Astrocyte (in vitro differentiated cells and primary cell): ENCODE measurements around the gene ATXN10. TPM values are rescaled to one million over a fixed set of nuclear protein-coding genes. Genes with fewer than 3 reads are reported as not detected.

Experiments used
- DNase-seq: peaks from one replicate; pipeline ENCODE4 v3.0.0-alpha.2; 2010; ENCODE audit warnings: low read depth
- FAIRE-seq: peaks from 2 replicates; lab custom pipeline; 2011; peaks lifted over from hg19 to GRCh38; lab: Jason Lieb, UNC
- H2AFZ ChIP-seq: 2 replicates; pipeline ENCODE4 v1.6.0; 2012; ENCODE audit warnings: low read depth, low read length, inconsistent platforms
- H3K27ac ChIP-seq: 2 replicates; pipeline ENCODE4 v1.5.1; 2011; ENCODE audit warnings: low read depth, low read length, inconsistent platforms
- H3K27me3 ChIP-seq: 2 replicates; pipeline ENCODE4 v1.6.0; 2011; ENCODE audit warnings: low read length, inconsistent platforms; ENCODE audit not compliant: insufficient read depth
- H3K36me3 ChIP-seq: 2 replicates; pipeline ENCODE4 v1.5.1; 2011; ENCODE audit warnings: low read length, inconsistent platforms; ENCODE audit not compliant: insufficient read depth
- H3K4me1 ChIP-seq: 2 replicates; pipeline ENCODE4 v1.5.1; 2011; ENCODE audit warnings: low read length, inconsistent platforms; ENCODE audit not compliant: insufficient read depth
- H3K4me2 ChIP-seq: 2 replicates; pipeline ENCODE4 v1.6.0; 2012; ENCODE audit warnings: low read length, inconsistent platforms
- H3K4me3 ChIP-seq: 2 replicates; pipeline ENCODE4 v1.5.1; 2011; ENCODE audit warnings: low read depth, mild to moderate bottlenecking, low read length, inconsistent platforms; ENCODE audit not compliant: insufficient read depth
- H3K79me2 ChIP-seq: 2 replicates; pipeline ENCODE4 v1.6.0; 2012; ENCODE audit warnings: mild to moderate bottlenecking, low read length, inconsistent platforms; ENCODE audit not compliant: insufficient read depth
- H3K9ac ChIP-seq: 2 replicates; pipeline ENCODE4 v1.6.0; 2012; ENCODE audit warnings: mild to moderate bottlenecking, low read length, inconsistent platforms
- H3K9me3 ChIP-seq: 2 replicates; pipeline ENCODE4 v1.5.1; 2012; ENCODE audit warnings: low read depth, mild to moderate bottlenecking, low read length, inconsistent platforms; ENCODE audit not compliant: insufficient read depth
- H4K20me1 ChIP-seq: 2 replicates; pipeline ENCODE4 v1.6.0; 2012; ENCODE audit warnings: low read length, inconsistent platforms; ENCODE audit not compliant: insufficient read depth
- H3K27ac Mint-ChIP-seq: one replicate; pipeline ENCODE4 v1.8.0; 2021; ENCODE audit warnings: mild to moderate bottlenecking, mixed read lengths; ENCODE audit not compliant: unreplicated experiment
- H3K27me3 Mint-ChIP-seq: one replicate; pipeline ENCODE4 v1.8.0; 2021; ENCODE audit warnings: low read depth, mixed read lengths; ENCODE audit not compliant: unreplicated experiment
- H3K36me3 Mint-ChIP-seq: one replicate; pipeline ENCODE4 v1.8.0; 2021; ENCODE audit warnings: low read depth, mixed read lengths; ENCODE audit not compliant: unreplicated experiment
- H3K4me1 Mint-ChIP-seq: one replicate; pipeline ENCODE4 v1.8.0; 2021; ENCODE audit warnings: low read depth, mixed read lengths; ENCODE audit not compliant: unreplicated experiment
- H3K4me3 Mint-ChIP-seq: one replicate; pipeline ENCODE4 v1.8.0; 2021; ENCODE audit warnings: mild to moderate bottlenecking, moderate library complexity, mixed read lengths; ENCODE audit not compliant: unreplicated experiment
- H3K9me3 Mint-ChIP-seq: one replicate; pipeline ENCODE4 v1.8.0; 2021; ENCODE audit warnings: mild to moderate bottlenecking, mixed read lengths; ENCODE audit not compliant: unreplicated experiment
- CTCF ChIP-seq: IDR thresholded peaks from 2 replicates; pipeline ENCODE4 v1.5.1; 2011; ENCODE audit warnings: low read depth, mild to moderate bottlenecking, inconsistent platforms, low read length, moderate library complexity; ENCODE audit not compliant: insufficient read depth
- EZH2 ChIP-seq: IDR thresholded peaks from 2 replicates; pipeline ENCODE4 v1.6.1; 2012; ENCODE audit warnings: mild to moderate bottlenecking, low read length, inconsistent platforms; ENCODE audit not compliant: insufficient read depth
- total RNA-seq: library from RNA; stranded (reverse); gene quantifications from 2 replicates; pipeline ENCODE4 v1.2.1, GENCODE V29; 2021

Gene ATXN10
- total RNA-seq, 1 donor from 2014 or later, result 195 TPM

DNA sequence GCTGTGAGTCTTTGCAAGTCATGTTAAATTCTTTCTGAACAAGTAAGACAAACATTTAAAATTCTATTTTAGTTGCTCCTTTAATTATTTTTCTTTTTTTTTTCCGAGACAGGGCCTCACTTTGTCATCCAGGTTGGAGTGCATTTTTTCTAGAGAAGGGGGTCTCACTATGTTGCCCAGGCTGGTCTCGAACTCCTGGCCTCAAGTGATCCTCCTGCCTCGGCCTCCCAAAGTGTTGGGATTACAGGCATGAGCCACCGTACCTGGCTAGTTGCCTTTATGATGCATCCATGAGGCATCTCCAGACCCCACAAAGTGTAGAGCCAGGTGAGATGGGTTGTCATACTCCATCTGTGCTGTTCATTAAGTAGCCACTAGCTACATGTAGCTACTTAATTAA, 4.4 kb downstream of the ATXN10 start:
- H3K4me3 ChIP-seq, result no peak overlapping the region
- FAIRE-seq (no peak), DNase-seq (no peak)
- Mint-ChIP-seq H3K36me3 (peaks cover 2% of the 10 kb centered on the region), H3K27me3 (no peaks in the 10 kb centered on the region), H3K4me3 (no peak overlapping the region), H3K9me3 (no peaks in the 10 kb centered on the region), H3K4me1 (peaks cover 26% of the 10 kb centered on the region), H3K27ac (no peak overlapping the region)
- peaks cover 93% of the 10 kb centered on the region for H3K79me2 ChIP-seq
- H4K20me1 ChIP-seq, result peaks cover 51% of the 10 kb centered on the region
- no peaks in the 10 kb centered on the region for H3K9me3 ChIP-seq
- no peak overlapping the region for H2AFZ ChIP-seq
- H3K27ac ChIP-seq, result no peak overlapping the region
- H3K4me1 ChIP-seq, result peaks cover 49% of the 10 kb centered on the region
- no peaks in the 10 kb centered on the region for H3K36me3 ChIP-seq
- H3K4me2 ChIP-seq, result no peak overlapping the region
- H3K9ac ChIP-seq, result no peak overlapping the region
- no peaks in the 10 kb centered on the region for H3K27me3 ChIP-seq
- TF ChIP-seq EZH2, result no peak
- TF ChIP-seq CTCF, result no peak

DNA sequence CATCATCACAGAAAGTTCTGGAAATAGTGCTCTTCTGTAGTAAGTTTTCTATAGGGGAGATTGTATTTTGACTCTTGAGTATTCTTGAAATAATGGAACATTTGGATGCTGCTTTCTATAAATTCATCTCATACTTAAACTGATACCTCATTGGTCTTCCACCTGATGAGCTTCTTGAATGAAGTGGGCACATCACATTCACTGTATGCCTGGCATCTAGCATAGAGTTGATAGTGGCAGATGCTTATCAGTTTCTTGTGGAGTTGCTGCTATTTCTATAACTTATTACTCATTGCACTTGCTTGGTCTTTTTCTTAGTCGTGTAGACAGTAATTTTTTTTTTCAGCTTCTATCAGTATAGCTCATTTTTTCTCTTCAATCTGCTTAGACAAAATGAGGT, 5.4 kb downstream of the ATXN10 start:
- Histone ChIP-seq H3K9ac (no peak overlapping the region), H3K4me2 (no peak overlapping the region), H3K4me1 (peaks cover 56% of the 10 kb centered on the region), H3K79me2 (peaks cover 98% of the 10 kb centered on the region), H3K9me3 (no peaks in the 10 kb centered on the region), H2AFZ (no peak overlapping the region), H3K36me3 (no peaks in the 10 kb centered on the region), H3K27ac (no peak overlapping the region), H3K4me3 (no peak overlapping the region), H4K20me1 (peaks cover 59% of the 10 kb centered on the region), H3K27me3 (no peaks in the 10 kb centered on the region)
- TF ChIP-seq EZH2 (no peak), CTCF (no peak)
- Mint-ChIP-seq H3K27ac (no peak overlapping the region), H3K4me1 (peaks cover 26% of the 10 kb centered on the region), H3K27me3 (no peaks in the 10 kb centered on the region), H3K36me3 (peaks cover 2% of the 10 kb centered on the region), H3K4me3 (no peak overlapping the region), H3K9me3 (no peaks in the 10 kb centered on the region)
- DNase-seq (no peak), FAIRE-seq (no peak)
